ENCODE data around the gene KIF3C. TPM values are rescaled to one million over a fixed set of nuclear protein-coding genes. Genes with fewer than 3 reads are reported as not detected.
"Not testable (repeated sequence)": the region's sequence is repeated elsewhere in the genome, so short reads cannot be mapped to it uniquely, and the experiment has no call there.

The KIF3C gene
- polyA plus RNA-seq, 3 donors, result 15.6 to 18.3 (median 17.9) TPM

GRCh38 chr2:25920786-25921415, 61.4 kb downstream of the KIF3C start:
- DNase-seq (ENCODE audit: low read depth in 3 of 3, low spot score in 2 of 3), result no peak

DNA sequence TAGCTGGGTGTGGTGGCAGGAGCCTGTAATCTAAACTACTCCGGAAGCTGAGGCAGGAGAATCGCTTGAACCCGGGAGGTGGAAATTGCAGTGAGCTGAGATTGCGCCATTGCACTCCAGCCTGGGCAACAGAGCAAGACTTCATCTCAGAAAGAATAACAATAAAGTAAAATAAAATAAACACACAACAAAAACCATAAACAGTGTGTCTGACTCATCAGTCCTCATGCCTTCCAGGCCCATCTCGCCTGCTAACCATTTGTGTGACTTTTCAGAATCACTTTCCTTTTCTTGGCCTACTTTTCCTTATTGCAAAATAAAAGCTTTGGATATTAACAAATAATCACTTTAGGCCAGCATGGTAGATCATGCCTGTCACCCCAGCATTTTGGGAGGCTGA, 62.0 kb downstream of the KIF3C start:
- DNase-seq (ENCODE audit: low read depth in 3 of 3, low spot score in 2 of 3), result no peak

GRCh38 chr2:25917832-25918231, 64.5 kb downstream of the KIF3C start:
- no peak for DNase-seq (ENCODE audit: low read depth in 3 of 3, low spot score in 2 of 3)

GRCh38 chr2:25917411-25917810, 64.9 kb downstream of the KIF3C start:
- not testable (repeated sequence) for DNase-seq (ENCODE audit: low read depth in 3 of 3, low spot score in 2 of 3)

DNA sequence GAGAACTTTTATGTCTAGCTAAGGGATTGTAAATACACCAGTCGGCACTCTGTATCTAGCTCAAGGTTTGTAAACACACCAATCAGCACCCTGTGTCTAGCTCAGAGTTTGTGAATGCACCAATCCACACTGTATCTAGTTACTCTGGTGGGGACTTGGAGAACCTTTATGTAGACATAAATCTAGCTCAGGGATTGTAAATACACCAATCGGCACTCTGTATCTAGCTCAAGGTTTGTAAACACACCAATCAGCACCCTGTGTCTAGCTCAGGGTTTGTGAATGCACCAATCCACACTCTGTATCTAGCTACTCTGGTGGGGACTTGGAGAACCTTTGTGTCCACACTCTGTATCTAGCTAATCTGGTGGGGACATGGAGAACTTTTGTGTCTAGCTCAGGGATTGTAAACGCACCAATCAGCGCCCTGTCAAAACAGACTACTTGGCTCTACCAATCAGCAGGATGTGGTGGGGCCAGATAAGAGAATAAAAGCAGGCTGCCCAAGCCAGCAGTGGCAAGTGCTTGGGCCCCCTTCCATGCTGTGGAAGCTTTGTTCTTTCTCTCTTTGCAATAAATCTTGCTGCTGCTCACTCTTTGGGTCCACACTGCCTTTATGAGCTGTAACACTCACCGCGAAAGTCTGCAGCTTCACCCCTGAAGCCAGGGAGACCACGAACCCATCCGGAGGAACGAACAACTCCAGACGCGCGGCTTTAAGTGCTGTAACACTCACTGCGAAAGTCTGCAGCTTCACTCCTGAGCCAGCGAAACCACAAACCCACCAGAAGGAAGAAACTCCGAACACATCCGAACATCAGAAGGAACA, 66.1 kb downstream of the KIF3C start:
- not testable (repeated sequence) for DNase-seq (ENCODE audit: low read depth in 3 of 3, low spot score in 2 of 3)

GRCh38 chr2:25915411-25915810, 66.9 kb downstream of the KIF3C start:
- not testable (repeated sequence) for DNase-seq (ENCODE audit: low read depth in 3 of 3, low spot score in 2 of 3)

DNA sequence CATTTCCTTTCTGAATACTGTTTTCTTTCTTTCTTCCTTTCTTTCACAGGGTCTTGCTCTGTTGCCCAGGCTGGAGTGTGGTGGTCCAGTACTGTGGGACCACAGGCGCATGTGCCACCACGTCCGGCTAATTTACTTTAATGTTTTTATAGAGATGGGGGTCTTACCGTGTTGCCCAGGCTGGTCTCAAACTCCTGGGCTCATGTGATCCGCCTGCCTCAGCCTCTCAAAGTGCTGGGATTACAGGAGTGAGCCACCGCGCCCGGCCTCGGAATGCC, 68.7 kb downstream of the KIF3C start:
- not testable (repeated sequence) for DNase-seq (ENCODE audit: low read depth in 3 of 3, low spot score in 2 of 3)

- no peak for DNase-seq (ENCODE audit: low read depth in 3 of 3, low spot score in 2 of 3)
Measured at GRCh38 chr2:25912851-25913695, 69.2 kb downstream of the KIF3C start.

DNA sequence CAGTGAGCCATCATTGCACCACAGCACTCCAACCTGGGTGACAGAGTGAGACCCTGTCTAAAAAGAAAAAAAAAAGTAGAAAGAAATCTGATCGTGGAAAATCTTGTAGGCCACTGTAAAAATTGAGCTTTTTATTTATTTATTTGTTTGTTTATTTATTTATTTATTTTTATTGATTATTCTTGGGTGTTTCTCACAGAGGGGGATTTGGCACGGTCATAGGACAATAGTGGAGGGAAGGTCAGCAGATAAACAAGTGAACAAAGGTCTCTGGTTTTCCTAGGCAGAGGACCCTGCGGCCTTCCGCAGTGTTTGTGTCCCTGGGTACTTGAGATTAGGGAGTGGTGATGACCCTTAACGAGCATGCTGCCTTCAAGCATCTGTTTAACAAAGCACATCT, 72.7 kb downstream of the KIF3C start:
- DNase-seq (ENCODE audit: low read depth in 3 of 3, low spot score in 2 of 3), result not testable (repeated sequence)

DNA sequence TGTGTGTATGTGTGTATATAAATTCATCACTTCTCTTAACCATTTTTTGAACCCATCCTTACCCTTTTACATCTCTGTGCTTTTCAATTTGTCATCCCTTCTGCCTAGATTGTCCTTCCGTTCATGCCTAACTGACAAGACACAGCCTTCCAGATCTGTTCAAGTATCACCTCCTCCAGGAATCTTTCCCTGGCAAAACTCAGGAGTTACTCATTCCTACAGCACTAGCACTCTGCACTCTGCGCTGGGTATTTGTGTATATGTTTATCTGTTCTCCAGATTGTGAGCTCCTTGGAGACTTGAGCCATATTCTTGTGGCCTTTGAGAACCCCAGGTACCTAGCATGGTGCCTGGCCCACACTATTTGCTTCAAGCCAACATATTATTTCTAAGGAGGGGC, 77.2 kb downstream of the KIF3C start:
- no peak for DNase-seq (ENCODE audit: low read depth in 3 of 3, low spot score in 2 of 3)

- DNase-seq (ENCODE audit: low read depth in 3 of 3, low spot score in 2 of 3), result no peak
Measured at GRCh38 chr2:25903216-25903776, 79.0 kb downstream of the KIF3C start.

DNA sequence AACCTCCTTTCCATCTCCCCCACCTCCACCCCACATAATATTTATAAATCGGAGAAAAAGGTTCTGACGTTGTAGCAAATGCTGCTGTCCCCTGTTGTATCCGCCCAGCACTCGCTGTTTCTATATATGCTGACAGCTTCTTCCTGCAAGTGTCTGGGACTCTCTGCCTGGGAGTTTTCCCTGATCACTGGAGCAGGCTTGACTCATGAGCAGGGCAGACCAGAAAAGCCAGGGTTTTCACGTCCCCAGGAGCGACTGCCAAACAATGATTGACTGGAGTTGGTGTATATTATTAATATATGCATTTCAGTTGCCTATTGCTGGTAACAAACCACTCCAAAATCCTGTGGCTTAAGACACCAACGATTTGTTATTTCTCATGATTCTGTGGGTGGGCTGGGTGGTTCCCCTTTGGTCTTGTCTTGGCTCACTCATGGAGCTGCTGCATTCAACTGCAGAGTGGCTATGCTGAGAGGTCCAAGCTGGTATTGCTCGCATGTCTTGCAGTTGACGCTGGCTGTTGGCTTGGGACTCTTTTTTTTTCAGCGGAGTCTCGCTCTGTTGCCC, 82.8 kb downstream of the KIF3C start:
- DNase-seq (ENCODE audit: low read depth in 3 of 3, low spot score in 2 of 3), result no peak

DNA sequence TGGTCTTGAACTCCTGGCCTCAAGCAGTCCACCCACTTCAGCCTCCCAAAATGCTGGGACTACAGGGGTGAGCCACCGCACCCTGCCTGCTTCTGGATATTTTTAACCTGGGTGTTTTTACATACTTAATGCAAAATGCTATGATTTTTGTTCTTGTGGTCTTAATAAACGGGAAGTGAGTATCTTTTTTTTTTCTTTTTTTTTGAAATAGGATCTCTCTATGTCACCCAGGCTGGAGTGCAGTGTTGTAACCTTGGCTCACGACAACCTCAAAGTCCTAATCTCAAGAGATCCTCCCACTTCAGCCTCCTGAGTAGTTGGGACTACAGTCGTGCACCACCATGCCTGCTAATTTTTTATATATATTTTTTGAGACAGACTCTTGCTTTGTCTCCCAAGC, 84.8 kb downstream of the KIF3C start:
- DNase-seq (ENCODE audit: low read depth in 3 of 3, low spot score in 2 of 3), result no peak

DNA sequence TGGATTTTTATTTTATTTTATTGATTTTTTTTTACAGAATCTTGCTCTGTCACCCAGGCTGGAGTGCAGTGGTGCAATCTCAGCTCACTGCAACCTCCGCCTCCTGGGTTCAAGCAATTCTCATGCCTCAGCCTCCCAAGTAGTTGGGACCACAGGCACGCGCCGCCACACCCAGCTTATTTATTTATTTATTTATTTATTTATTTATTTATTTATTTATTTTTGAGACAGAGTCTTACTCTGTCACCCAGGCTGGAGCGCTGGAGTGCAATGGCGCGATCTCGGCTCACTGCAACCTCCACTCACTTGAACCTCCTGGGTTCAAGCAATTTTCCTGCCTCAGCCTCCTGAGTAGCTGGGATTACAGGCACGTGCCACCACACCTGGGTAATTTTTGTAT, 86.0 kb downstream of the KIF3C start:
- DNase-seq (ENCODE audit: low read depth in 3 of 3, low spot score in 2 of 3), result not testable (repeated sequence)

DNA sequence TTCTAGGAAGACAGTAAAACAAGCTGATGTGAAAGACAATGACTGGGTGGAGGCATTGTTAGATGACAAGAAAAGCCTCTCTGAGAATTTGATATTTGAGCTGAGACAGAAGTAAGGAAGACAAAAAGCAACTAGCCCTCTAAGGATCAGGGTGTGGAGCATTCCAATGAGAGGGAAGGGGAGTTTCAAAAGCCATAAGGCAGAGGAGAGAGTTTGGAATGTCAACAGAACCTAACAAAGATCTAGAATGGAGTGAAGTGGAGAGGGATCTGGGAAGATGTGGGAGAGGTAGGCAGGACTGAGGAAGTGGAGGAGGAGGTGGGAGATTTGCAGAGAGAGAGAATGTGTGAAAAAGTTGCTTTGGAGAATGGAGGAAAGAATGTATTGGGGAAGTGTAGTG, 86.7 kb downstream of the KIF3C start:
- DNase-seq (ENCODE audit: low read depth in 3 of 3, low spot score in 2 of 3), result no peak

GRCh38 chr2:25895018-25895417, 87.3 kb downstream of the KIF3C start:
- DNase-seq (ENCODE audit: low read depth in 3 of 3, low spot score in 2 of 3), result no peak

DNA sequence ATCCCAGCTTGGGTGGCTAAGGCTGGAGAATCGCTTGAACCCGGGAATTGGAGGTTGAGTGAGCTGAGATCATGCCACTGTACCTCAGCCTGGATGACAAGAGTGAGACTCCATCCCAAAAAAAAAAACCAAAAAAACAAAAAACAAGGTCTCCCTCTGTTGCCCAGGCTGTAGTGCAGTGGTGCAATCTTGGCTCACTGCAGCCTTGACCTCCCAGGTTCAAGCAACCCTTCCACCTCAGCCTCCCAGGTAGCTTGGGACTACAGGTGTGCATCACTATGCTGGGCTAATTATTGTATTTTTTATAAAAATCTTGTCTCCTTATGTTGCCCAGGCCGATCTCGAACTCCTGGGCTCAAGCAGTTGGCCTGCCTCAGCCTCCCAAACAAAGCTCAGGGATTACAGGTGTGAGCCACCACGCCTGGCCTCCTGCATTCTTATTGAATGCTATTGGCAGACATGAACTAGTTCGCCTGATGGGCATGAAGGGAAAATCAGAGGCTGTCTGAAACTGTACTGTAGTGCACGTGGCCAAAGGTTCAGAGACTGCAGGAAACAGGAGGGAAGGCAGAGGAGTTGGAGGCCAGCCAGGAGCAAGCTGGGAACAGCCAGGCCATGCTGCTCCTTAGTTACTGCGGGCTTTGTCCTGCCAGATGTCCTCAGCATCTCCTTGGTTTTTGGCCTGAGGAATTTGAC, 88.0 kb downstream of the KIF3C start:
- DNase-seq (ENCODE audit: low read depth in 3 of 3, low spot score in 2 of 3), result no peak

- no peak for DNase-seq (ENCODE audit: low read depth in 3 of 3, low spot score in 2 of 3)
Measured at GRCh38 chr2:25891672-25892071, 90.6 kb downstream of the KIF3C start.

DNA sequence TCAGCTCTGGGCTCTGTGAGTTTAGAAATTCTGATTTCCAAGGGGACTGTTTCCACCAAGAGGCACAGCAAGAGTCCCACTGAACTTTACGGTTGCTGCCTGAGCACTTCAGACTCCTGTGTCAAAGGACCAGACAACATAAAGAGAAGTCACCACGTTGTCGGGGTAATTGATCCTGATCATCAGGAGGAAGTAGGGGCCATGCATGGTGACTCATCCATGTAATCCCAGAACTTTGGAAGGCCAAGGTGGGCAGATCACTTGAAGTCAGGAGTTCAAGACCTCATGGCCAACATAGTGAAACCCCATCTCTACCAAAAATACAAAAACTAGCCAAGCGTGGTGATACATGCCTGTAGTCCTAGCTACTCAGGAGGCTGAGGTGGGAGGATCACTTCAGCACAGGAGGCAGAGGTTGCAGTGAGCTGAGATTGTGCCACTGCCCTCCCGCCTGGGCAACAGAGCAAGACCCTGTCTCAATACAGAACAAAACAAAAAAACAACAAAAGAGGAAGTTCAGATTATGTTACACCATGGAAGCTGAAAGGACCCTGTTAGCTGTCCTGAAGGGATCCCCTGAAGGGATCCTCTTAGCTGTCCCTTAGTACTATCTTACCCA, 94.6 kb downstream of the KIF3C start:
- DNase-seq (ENCODE audit: low read depth in 3 of 3, low spot score in 2 of 3), result no peak

GRCh38 chr2:25885933-25886332, 96.4 kb downstream of the KIF3C start:
- DNase-seq (ENCODE audit: low read depth in 3 of 3, low spot score in 2 of 3), result no peak
